HPDE6-E6E7 (cell line): ENCODE results near the gene IFNGR2.
A peak's percentile ranks its signal among the peaks of the same experiment; 100 is the strongest.
"Not testable (repeated sequence)": the region's sequence is repeated elsewhere in the genome, so short reads cannot be mapped to it uniquely, and the experiment has no call there.

Source experiments
- DNase-seq: peaks from one replicate; pipeline ENCODE4 v3.0.0; 2011; ENCODE audit warnings: missing footprints; ENCODE audit errors: extremely low spot score

Gene IFNGR2

GRCh38 chr21:33437140-33437539 lies 33.9 kb downstream of the IFNGR2 start:
- no peak for DNase-seq

- peak; percentile 70 for DNase-seq
These were observed 38.6 kb downstream of the IFNGR2 start for GRCh38 chr21:33441489-33442477.

- no peak for DNase-seq
These were observed 40.0 kb downstream of the IFNGR2 start for GRCh38 chr21:33443194-33443593.

GRCh38 chr21:33444499-33444898 lies 41.3 kb downstream of the IFNGR2 start:
- no peak for DNase-seq

GRCh38 chr21:33446620-33447019 lies 43.4 kb downstream of the IFNGR2 start:
- DNase-seq: not testable (repeated sequence)

- no peak for DNase-seq
These were observed 46.4 kb downstream of the IFNGR2 start for GRCh38 chr21:33449616-33450015.

GRCh38 chr21:33451634-33452071 lies 48.4 kb downstream of the IFNGR2 start:
- DNase-seq: no peak

GRCh38 chr21:33452362-33452761 lies 49.1 kb downstream of the IFNGR2 start:
- DNase-seq: no peak

GRCh38 chr21:33455686-33456446 lies 52.7 kb downstream of the IFNGR2 start:
- DNase-seq: no peak

- no peak for DNase-seq
These were observed 55.6 kb downstream of the IFNGR2 start for GRCh38 chr21:33458861-33459260.

- DNase-seq: no peak
These were observed 58.5 kb downstream of the IFNGR2 start for GRCh38 chr21:33461538-33462250.

GRCh38 chr21:33469183-33469582 lies 66.0 kb downstream of the IFNGR2 start:
- DNase-seq: not testable (repeated sequence)

GRCh38 chr21:33470701-33471100 lies 67.5 kb downstream of the IFNGR2 start:
- no peak for DNase-seq

- DNase-seq: no peak
These were observed 70.1 kb downstream of the IFNGR2 start for GRCh38 chr21:33473344-33473743.

GRCh38 chr21:33477066-33477465 lies 73.9 kb downstream of the IFNGR2 start:
- no peak for DNase-seq

GRCh38 chr21:33478182-33478581 lies 75.0 kb downstream of the IFNGR2 start:
- no peak for DNase-seq

- peak; percentile 13 for DNase-seq
These were observed 75.9 kb downstream of the IFNGR2 start for GRCh38 chr21:33478935-33479678.

- DNase-seq: peak; percentile 97
These were observed 76.7 kb downstream of the IFNGR2 start, which contains the start of gene TMEM50B for GRCh38 chr21:33479679-33480480. TSS of gene TMEM50B (minus strand) at chr21:33479974. CDS start at chr21:33468885, 11,089 bp downstream.

- DNase-seq: no peak
These were observed 77.4 kb downstream of the IFNGR2 start for GRCh38 chr21:33480481-33481103.
